GM21390 (cell line): ENCODE results near the gene IRX3.
"Not testable (repeated sequence)": the region's sequence is repeated elsewhere in the genome, so short reads cannot be mapped to it uniquely, and the experiment has no call there.

Experiments used
- ATAC-seq: cut with Tn5 transposase; IDR thresholded peaks from one replicate; pipeline ENCODE4 v1.9.1; 2021; ENCODE audit not compliant: unreplicated experiment

IRX3 gene

DNA sequence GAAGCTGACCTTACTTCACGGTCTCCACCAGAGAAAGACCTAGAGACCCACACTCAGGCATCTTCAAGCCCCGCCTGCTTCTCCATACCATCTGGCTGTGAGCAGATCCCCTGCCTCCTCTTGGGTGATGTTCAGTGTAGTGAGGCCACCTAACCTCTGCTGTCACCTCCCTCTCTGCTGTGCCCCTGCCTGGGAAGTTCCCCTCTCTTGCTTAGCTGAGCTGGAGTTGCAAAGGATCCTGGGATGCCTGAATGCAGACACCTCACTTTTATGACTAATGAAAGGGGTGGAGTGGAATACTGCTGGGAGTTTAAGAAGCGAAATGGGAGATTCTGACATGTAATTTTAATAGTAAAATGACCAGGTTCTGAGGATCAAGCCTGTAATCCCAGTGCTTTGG is 5.8 kb downstream of the IRX3 start:
- ATAC-seq: no peak

DNA sequence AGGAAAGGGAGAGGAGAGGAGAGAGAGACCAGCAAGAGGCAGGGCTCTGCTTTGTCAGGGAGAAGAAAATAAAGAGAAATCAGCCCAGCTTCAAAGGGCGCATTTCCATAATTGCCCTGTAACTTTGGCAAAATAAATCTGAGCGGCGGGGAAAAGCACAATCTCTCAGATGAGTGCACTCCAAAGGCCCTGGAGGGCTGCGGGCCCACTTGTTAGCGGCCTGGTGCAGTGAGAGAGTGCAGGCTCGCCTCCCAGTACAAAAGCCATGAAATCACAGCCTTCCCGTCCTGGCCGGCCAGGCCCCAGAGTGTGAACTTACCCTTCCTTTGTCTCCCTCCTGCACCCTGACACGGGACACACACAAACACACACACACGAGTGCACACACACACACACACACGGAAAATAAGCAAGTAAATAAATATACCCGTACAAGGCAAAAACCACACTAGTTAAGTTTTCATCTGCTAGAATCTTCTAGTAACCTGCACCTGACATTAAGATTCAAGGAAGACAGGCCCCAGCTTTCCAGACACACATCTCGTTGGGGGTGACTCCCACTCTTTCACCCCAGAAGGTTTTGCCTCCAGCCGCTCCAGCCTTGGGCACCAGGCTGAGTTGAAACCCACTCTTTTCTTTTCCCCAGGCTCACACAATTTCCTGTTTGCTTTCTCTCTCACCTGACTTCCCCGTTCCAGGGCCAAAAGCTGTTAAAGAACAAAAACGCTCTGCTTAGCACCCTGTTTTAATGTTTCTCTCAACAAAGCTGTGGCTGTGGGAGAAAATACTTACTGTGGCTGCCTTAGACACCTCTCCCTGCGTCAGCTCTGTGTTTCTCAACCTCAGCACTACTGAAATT is 8.5 kb downstream of the IRX3 start:
- ATAC-seq: no peak

DNA sequence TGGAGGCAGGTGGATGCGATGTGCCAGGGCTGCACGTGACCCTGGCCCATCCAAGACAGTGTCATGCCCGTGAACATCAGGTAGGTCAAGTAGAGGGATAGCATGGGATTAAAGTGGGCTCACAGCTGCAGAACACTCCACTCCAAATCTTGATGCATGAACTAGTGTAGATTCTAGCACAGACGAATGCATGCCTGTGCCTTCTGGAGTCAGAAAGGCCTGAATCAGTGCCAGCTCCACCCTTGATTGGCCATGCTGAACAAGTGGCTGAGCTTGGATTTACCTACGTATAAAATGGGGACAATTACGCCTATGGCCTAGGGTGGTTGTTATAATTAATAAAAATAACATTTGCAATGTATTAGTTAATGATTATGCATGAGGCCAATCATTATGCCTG is 10.6 kb downstream of the IRX3 start:
- no peak for ATAC-seq

DNA sequence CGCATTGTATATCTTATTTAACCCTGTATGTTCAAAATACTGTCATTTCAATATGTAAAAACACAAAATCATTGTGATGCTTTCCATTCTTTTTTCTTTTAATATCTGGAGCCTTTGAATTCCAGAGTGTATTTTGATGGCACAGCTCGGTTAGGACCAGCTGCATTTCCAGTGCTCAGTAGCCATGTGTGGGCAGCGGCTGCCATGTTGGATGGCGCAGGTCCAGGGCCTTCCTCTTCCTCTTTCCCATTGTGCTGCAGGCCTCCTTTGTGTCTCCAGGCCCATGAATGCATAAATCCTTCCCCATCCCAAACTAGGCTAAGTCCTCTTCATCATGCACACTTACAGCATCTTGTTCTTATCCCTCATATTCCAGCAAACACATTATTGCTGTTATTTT is 13.0 kb downstream of the IRX3 start:
- ATAC-seq: no peak

DNA sequence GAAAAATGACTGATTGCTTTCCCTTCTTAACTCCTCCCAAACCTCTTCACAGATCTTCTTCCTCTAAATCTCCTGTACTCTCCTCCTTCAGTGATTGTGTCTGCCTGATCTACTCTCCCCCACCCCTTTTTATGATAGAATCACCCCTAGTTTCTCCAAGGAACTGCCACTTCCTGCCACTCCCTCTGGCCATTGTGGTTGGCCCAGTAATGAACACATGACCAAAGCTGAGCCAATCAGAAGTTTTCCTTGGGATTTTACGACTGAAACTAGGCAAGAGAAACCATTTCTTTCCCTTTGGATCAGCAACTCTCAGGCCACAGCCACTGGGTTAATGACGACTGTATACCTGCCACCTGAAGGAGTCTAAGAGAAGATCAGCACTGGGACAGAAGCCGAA is 15.9 kb downstream of the IRX3 start:
- ATAC-seq: no peak

DNA sequence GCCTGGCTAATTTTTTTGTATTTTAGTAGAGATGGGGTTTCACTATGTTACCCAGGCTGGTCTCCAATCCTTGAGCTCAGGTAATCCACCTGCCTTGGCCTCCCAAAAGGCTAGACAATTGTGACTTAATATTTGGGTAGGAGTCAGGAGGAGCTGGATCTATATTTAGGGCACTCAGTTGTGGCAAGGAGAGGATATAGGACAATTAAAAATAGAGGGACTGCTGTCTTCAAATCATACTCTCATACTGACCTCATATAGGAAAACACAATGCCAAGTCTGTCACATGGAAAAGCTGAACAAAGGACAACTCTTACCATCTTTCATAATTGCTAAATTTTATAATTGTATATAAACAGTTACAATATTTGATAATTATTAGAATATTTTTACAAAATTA is 17.1 kb downstream of the IRX3 start:
- no peak for ATAC-seq

DNA sequence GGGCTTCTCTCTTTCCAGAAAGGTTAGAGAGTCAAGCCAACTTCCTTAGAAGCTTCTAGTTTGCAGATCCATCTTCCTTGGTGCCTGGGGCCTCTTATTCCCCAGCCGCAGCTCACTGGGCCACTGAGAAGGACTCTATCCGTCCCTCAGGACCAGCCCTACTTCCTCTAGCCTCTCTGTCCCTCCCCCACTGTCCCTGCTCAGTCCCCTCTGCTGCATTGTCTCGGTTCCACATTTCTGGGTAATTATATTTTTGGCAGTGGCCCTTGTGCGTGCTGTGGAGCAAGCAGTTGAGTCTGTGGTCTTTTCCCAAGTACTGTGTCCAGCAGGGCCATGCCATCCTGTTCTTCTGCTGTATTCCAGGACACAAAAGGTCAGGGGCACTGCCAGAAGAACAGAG is 17.8 kb downstream of the IRX3 start:
- no peak for ATAC-seq

DNA sequence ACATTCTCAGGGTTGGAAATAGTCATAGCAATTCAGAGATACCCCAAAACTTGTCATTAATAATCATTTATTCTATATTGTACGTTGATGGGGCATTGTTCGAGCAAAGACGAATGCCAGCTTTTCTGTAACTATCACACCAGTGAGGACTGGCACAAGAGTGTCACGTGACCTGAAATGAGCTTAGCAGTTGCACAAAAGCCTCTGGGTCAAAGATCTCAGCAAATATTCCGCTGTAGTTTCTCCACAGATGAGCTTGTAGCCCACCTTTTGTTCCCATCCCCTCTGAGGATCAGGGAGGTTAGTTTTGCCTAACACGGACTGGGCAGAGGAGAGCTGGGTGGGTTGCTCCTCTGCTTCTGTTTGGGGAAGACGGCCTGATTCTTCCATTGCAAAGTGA is 18.2 kb downstream of the IRX3 start:
- no peak for ATAC-seq

DNA sequence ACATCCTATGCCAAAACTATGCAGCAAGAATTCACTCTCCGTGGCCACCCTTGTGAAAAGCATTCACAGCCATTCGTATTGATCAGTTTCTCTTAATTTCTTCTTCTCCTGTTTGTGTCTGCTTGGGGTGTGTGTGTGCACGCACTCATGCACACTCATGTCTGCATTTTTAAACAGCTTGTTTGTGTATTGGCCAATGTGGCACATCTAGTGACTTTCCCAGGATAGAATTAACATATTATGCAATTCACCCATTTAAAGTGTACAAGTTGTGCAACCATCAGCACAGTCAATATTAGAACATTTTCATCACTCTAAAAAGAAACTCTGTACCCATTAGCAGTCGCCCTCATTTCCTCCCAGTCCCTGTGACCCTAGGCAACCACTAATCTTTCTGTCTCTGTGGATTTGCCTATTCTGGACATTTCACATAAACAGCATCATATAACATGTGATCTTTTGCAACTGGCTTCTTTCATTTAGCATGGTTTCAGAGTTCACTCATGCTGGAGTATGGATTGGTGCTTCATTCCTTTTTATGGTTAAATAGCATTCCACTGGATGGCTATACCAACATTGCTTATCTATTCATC is 20.1 kb downstream of the IRX3 start:
- ATAC-seq: no peak

DNA sequence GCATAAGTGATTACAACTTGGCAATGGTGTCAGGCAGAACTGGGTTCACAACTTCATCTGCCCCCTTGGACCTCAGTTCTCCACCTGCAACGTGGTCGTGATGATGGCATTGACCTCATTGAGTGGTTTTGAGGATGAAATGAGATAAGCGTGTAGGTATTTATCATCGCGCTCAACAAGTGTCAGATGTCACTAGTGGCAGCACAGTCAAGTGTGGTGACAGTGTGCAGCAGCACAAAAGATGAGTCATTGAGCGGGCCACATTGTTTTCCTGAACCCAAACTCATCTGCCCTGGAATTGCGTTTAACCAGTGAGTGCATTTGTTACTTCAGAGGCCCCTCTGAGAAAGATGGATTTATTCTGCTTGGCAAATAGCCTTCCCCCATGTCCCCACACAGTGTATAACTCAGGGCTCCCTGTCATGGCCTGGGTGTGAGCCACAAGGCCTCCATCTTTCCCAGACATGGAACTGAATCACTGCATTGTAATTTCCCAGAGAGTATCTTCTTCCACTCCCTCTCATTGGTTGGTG is 20.9 kb downstream of the IRX3 start:
- no peak for ATAC-seq

DNA sequence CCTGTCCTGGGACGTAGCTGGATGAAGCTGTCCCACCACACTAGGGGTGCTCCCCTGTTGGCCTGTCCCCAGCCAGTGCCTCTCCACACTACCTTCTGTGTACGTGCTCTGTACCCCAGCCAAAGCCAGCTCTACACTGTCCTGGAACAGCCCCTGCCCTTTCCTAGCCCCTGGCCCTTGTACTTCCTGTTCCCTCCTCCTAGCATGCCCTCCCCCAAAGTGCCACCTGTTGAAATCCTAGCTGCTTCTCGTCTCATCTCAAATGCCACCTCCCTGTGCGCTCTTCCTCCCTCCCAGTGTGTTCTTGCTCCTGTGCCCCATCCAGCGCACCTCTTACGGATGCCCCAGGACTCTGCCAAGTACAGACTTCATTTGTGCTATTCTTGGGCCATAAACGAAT is 33.5 kb downstream of the IRX3 start:
- no peak for ATAC-seq

DNA sequence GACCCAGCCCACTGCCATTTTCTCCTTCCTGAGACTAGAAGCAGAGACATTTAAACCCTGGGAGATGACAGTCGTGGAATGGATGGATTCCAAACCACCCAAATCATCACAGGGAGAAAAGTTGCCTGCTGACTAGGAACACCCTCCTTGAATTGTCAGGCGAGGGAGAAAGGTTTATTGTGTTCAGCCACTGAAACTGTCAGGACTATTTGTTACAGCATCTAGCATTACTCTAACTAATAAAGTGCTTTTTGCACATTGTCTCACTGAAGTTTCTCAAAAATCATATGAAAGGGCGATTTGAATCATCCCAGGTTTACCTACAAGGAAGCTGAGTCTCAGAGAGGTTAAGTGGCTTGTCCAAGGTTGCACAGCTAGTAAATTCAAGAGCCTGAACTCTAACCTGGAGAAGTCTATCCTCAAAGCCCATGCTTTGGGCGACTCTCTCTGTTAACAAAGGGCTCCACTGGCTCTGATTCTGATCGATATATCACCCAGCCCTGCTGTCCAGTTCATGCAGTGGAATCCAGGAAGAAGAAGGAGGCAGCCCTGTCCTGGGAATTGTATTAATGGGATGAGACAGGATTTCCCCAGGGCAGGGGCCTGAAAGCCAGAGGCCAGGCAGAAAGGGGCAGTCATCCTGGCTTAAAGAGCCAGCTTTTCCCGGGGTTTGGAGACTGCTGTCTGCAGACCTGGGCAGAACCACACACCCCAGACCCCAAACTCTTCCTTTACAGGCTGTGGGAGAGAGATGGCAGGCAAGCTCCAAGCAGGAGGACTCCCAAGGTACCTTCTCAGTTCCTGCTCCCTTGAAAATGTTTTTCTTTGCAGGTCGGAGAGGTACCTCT is 37.5 kb downstream of the IRX3 start:
- ATAC-seq: no peak

DNA sequence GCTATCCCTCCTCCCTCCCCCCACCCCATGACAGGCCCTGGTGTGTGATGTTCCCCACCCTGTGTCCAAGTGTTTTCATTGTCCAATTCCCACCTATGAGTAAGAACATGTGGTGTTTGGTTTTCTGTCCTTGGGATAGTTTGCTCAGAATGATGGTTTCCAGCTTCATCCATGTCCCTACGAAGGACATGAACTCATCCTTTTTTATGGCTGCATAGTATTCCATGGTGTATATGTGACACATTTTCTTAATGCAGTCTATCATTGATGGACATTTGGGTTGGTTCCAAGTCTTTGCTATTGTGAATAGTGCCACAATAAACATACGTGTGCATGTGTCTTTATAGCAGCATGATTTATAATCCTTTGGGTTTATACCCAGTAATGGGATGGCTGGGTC is 38.9 kb downstream of the IRX3 start:
- ATAC-seq: not testable (repeated sequence)

DNA sequence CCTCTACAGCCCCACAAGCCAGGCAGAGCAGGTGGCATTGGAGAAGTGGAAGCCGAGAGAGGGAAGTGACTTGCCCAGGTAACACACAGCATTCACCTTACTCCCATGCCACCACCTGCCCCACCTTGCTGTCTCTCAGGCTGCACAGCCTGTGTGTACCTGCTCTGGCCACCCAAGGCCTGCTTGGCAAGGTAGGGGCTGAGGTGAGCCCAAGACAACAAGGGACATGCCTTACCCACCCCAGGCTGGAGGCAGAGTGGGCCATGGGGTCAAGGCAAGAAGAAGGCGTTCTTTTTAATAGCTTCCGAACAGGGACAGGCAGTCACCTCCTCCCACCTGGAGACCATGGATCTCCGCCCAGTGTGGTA is 40.1 kb downstream of the IRX3 start:
- no peak for ATAC-seq

DNA sequence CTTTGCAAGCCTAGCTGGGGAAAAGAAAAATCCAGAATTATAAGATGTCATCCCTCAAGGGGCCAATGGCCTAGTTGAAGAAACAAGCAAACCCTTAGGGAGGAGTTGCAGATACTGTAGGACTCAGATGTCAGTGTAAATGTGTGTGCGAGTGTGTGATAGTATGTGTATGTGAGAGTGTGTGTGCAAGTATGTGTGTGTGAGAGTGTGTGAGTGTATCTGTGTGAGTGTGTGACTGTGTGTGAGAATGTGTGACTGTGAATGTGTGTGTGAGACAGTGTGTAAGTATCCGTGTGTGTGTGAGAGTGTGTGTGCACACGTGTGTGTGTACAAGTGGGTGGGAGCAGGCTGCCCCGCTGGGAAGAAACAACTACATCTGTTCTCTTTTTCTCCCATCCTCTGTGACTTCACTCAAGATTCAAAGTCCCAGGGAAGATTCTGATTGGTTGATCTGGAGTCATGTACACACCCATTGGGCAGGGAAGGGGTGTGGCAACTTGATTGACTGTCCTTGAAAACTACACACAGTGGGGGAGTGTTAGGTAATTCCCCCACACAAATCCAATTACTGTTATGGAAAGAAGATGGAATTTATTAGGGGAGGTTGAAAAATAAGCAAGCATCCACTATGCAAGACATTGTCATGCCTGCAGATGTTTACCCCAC is 40.7 kb downstream of the IRX3 start:
- no peak for ATAC-seq

DNA sequence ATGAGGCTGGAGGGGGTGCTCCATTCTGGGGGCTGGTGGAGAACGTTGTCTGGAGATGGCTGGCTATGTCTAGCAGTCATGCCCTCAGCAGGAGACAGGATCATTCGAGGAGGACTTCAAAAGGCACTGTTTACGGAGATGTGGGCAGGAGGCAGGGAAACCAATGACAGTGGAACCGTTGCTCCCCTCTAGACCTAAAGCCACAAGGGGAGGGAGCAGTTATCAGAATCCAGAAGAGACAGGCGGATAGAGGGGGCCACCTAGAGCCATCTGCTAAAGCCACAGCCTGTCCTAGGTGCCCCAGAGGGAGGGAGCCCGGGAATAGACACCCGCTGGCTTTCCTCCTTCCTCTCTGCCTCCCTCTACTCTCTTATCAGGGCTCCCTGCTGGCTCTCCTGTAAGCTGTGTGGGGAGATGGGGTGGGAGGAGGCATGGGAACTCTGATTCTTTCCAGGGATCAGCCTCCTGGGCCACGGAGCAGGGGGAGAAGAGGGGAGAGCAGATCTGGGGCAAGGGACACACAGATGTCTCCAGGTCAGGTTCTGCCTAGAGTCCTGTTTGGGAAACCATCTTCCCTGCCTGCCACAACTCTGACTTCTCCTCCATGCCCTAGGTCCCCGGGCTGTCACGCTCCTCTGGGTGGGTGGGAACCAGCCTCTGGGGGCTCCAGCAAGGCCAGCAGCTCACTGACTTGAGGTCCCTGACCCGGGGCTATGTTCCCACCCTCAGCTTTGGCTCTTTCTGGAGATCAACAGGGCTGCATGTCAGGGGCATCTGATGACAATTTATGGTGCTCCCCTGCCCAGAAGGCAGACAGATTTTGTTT is 42.3 kb downstream of the IRX3 start:
- no peak for ATAC-seq

DNA sequence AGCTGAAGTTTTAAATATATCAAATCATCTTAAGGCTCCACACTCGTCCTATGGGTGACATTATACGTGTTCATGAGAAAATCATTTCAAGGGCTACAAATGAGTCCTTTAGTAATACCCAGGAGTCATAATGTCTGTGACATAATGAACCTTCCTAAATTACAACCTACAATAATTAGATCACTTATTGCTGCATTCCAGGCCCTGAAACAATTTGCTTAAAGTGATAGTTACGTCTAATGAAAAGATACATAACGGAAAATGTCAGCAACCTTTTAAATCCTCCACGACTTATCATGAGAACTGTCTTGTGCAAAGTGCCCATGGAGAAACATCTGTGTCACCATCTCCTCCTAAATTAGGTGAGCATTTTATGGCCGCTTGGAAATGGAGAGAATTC is 43.4 kb downstream of the IRX3 start:
- ATAC-seq: no peak

DNA sequence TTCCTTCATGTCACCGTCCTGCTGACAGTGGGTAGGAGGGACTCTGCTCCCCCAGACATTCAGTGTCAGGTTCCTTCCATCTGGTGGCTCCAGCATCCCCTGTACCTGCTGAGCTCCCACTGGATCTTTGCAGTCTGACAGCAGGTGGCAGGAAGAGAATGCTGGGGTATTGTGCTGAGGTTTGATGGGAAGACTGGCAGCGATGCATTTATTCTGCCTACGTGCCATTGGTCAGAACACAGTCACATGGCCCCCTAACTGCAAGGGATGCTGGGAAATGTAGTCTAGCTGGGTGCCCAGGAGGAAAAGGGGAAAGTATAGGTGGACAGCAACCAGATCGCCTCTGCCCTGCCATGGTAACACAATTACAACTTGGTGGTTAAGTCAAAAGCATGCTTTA is 44.4 kb downstream of the IRX3 start:
- no peak for ATAC-seq

DNA sequence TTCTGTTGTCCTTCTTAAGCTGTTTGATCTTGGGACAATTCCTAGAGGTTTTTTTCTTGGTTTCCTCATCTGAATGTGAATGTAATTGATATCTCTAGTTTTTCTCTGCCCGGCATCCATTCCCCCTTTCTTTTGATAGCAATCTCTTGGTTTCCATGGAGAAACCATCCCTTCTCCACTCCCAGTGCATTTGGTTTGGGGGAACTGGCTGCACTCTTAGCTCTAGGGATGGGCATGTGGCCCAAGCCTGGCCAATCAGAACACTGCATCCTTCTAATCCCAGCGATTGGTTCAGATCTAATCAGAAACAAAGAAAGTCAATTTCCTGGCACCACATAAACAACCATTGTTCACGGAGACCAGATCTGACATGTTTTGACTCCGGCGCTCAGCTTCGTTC is 45.1 kb downstream of the IRX3 start:
- no peak for ATAC-seq
